ENCODE measurements around the gene TEKT1.
"Not testable (repeated sequence)": the region's sequence is repeated elsewhere in the genome, so short reads cannot be mapped to it uniquely, and the experiment has no call there.

The TEKT1 gene

DNA sequence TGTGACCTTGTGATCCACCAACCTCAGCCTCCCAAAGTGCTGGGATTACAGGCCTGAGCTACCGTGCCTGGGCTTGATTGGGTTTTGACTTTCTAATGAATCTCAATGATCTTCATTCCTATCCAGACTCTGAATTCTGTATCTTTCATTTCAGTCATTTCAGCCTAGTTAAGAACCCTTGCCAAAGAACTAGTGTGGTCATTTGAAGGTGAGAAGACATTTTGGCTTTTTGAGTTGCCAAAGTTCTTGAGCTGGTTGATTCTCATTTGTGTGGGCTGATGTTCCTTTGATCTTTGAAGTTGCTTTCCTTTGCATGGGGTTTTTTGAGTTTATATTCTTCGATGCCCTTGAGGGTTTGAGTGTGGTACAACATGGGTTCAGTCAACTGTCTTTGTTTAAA, 30.6 kb upstream of the TEKT1 start:
- no peak overlapping the region for H3K4me3 ChIP-seq (ENCODE audit: low read length)
- DNase-seq (ENCODE audit: low read depth): no peak
- TF ChIP-seq CTCF (IDR thresholded peaks at IDR 0.05; ENCODE audit: insufficient read depth, low read depth, low read length, missing control alignments): no peak

- no peak for DNase-seq (ENCODE audit: low read depth)
- no peak for TF ChIP-seq CTCF (IDR thresholded peaks at IDR 0.05; ENCODE audit: insufficient read depth, low read depth, low read length, missing control alignments)
- no peak overlapping the region for H3K4me3 ChIP-seq (ENCODE audit: low read length)
Measured at GRCh38 chr17:6857904-6858303, 26.4 kb upstream of the TEKT1 start.

GRCh38 chr17:6857336-6857735, 25.8 kb upstream of the TEKT1 start:
- TF ChIP-seq CTCF (IDR thresholded peaks at IDR 0.05; ENCODE audit: insufficient read depth, low read depth, low read length, missing control alignments): no peak
- H3K4me3 ChIP-seq (ENCODE audit: low read length): no peak overlapping the region
- DNase-seq (ENCODE audit: low read depth): no peak

DNA sequence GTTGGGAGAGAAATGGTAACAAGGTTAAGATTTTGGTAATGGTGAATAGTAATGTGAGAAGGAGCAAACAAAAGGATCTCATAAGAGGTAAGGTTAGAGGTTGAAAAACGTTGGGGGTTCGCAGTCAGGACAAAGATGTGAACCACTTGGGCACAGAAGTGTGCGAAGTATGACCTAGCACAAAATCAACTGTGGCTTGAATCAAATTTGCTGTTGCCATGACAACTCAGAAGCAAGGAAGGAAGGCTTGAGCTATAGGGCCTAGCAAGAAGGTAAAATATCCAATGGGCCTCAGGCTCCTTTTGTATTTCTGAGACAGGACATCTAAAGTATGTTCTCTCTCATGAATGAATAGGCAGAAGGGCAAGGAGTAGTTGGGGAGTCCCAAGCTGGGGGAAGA, 24.5 kb upstream of the TEKT1 start:
- no peak for DNase-seq (ENCODE audit: low read depth)
- TF ChIP-seq CTCF (IDR thresholded peaks at IDR 0.05; ENCODE audit: insufficient read depth, low read depth, low read length, missing control alignments): no peak
- no peak overlapping the region for H3K4me3 ChIP-seq (ENCODE audit: low read length)

DNA sequence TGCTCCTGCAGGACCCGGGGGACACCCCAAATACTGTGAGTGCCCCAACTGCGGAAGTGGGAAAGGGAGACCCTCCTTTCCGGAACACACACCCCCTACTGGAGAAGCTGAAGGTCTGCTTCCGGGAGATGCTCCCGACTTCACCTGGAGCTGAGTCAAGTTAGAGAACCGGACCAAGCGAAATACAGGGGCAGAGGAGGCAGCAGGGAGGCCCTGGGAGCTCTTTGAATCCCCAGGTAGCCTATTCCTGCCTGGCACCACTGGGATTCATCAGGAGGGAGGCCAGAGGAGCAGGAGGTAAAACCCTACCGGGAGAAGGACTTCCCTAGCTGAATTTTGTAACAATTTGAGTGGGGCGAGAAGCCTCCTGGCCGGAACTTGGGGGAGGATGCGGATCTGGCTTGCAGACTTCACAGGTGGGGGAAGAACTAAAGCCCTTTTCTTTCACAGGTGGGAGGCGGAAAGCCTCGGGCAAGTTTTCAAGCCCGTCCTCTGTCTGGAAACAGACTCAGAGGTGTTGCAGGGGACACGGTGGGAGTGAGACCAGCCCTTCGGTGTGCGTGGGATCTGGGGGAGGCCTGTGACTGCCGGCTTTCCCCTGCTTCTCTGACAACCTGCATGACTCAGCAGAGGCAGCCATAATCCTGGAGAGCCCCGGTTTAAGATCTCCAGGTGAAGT, 22.4 kb upstream of the TEKT1 start:
- peak; percentile 72 for DNase-seq (ENCODE audit: low read depth)
- peak; percentile 53 for TF ChIP-seq CTCF (IDR thresholded peaks at IDR 0.05; ENCODE audit: insufficient read depth, low read depth, low read length, missing control alignments)
- H3K4me3 ChIP-seq (ENCODE audit: low read length): peak overlapping the region; percentile 54

DNA sequence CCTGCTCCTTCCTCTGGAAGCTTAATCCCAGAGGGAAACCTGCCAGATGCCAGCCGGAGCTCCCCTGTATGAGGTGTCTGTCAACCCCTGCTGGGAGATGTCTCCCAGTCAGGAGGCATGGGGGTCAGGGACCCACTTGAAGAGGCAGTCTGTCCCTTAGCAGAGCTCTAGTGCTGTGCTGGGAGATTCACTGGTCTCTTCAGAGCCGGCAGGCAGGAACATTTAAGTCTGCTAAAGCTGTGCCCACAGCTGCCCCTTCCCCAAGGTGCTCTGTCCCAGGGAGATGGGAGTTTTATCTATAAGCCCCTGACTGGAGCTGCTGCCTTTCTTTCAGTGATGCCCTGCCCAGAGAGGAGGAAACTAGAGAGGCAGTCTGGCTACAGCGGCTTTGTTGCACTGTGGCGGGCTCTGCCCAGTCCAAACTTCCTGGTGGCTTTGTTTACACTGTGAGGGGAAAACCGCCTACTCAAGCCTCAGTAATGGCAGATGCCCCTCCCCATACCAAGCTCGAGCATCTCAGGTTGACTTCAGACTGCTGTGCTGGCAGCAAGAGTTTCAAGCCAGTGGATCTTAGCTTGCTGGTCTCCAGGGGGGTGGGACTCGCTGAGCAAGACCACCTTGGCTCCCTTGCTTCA, 17.1 kb upstream of the TEKT1 start:
- not testable (repeated sequence) for H3K4me3 ChIP-seq (ENCODE audit: low read length)
- peak; percentile 37 for DNase-seq (ENCODE audit: low read depth)

GRCh38 chr17:6846138-6846537, 14.6 kb upstream of the TEKT1 start:
- not testable (repeated sequence) for DNase-seq (ENCODE audit: low read depth); H3K4me3 ChIP-seq (ENCODE audit: low read length)

DNA sequence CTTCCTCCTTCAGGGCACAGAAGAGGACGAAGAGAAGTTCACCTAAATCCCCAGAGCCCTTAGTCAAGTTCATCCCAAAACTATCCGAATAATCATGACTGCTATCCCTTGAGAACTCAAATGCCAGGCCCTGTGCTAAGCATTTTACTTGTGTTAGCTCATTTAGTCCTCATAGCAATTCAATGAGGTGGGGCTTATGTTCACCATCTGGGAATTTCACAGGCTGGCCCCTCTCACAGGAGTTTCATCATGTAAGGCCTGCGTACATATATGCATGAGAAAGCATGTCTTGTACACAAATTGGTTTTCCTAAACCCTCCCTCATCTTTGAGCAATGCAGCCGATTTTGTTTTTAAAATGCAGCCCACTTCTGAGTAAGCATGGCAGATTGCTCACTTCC, 12.9 kb upstream of the TEKT1 start:
- H3K4me3 ChIP-seq (ENCODE audit: low read length): not testable (repeated sequence)
- peak; percentile 45 for DNase-seq (ENCODE audit: low read depth)

Measured in epithelial cell of esophagus (primary cell).